HCT116 (cell line): Measurements from ENCODE around the gene TDRD7. TPM values are rescaled to one million over a fixed set of nuclear protein-coding genes. Genes with fewer than 3 reads are reported as not detected.

Experiments used
- ATAC-seq: fragments of 200-7000 bp; cut with Tn5 transposase; 2 replicates; pipeline ENCODE4 v1.9.1; 2020; ENCODE audit warnings: mild to moderate bottlenecking, moderate library complexity
- BruUV-seq: library from RNA; stranded (reverse); fragments of 400-500 nt; replicated peaks from 2 replicates; lab custom pipeline; 2021; lab: Mats Ljungman, UMichigan
- CTCF ChIA-PET: fragments of 300-600 bp; sonication (Branson Sonifier 250); formaldehyde crosslinking; loops from one replicate; lab custom pipeline; 2021; ENCODE audit warnings: antibody characterized with exemption; lab: Charles Lee
- POLR2A ChIA-PET: fragments of 300-600, 350-600 bp; sonication (Branson Sonifier 250); formaldehyde crosslinking; loops from one replicate; lab custom pipeline; 2021; ENCODE audit warnings: antibody characterized with exemption; lab: Charles Lee
- RAD21 ChIA-PET, 2 experiments: fragments of 300-600 bp; sonication (Branson Sonifier 250); formaldehyde crosslinking; loops; one replicate each; lab custom pipeline; 2023; ENCODE audit warnings: low total read pairs in 2 of 2; ENCODE audit not compliant: uncharacterized antibody in 2 of 2, unreplicated experiment in 2 of 2, low non-redundant PET in 1 of 2; lab: Charles Lee
- DNase-seq: peaks from one replicate; pipeline ENCODE4 v3.0.0-alpha.2; 2010; ENCODE audit warnings: low read depth, low spot score
- H2AFZ ChIP-seq: fragments of 200-600 bp; shearing (Covaris generic), sonication (generic); 2 replicates; pipeline ENCODE4 v1.6.1; 2017; ENCODE audit warnings: low read depth, mixed run types, mixed read lengths, antibody characterized with exemption, low read length; ENCODE audit not compliant: poor library complexity, severe bottlenecking
- H3K27ac ChIP-seq: 2 replicates; pipeline ENCODE4 v1.5.1; 2012; ENCODE audit warnings: low read depth, low read length
- H3K27me3 ChIP-seq: fragments of 200-600 bp; sonication (generic); 2 replicates; pipeline ENCODE4 v1.6.1; 2016; ENCODE audit warnings: mixed run types, low read length, mixed read lengths; ENCODE audit not compliant: insufficient read depth
- H3K36me3 ChIP-seq, 2 experiments: fragments of 200-500 bp in 1 of 2; fragments of 200-600 bp in 1 of 2; sonication (Bioruptor generic) in 1 of 2; sonication (generic) in 1 of 2; 2 replicates each; pipeline versions ENCODE4 v1.5.1 to v1.6.1; 2014 to 2016; ENCODE audit warnings: low read length in 2 of 2, inconsistent platforms in 1 of 2, mixed read lengths in 1 of 2, mixed run types in 1 of 2; ENCODE audit not compliant: insufficient read depth in 2 of 2, control insufficient read depth in 1 of 2
- H3K4me1 ChIP-seq, 2 experiments: fragments of 200-600 bp in 1 of 2; sonication (generic) in 1 of 2; 2 replicates each; pipeline versions ENCODE4 v1.5.1 to v1.6.1; 2012 to 2017; ENCODE audit warnings: low read length in 2 of 2, inconsistent platforms in 1 of 2, mild to moderate bottlenecking in 1 of 2, mixed read lengths in 1 of 2, mixed run types in 1 of 2, moderate library complexity in 1 of 2; ENCODE audit not compliant: insufficient read depth in 2 of 2, control insufficient read depth in 1 of 2
- H3K4me2 ChIP-seq: fragments of 200-600 bp; sonication (generic); 2 replicates; pipeline ENCODE4 v1.6.1; 2017; ENCODE audit warnings: mixed run types, low read length, mixed read lengths
- H3K4me3 ChIP-seq, 2 experiments: fragments of 200-600 bp in 1 of 2; sonication (generic) in 1 of 2; replicated peaks in 1 of 2; 2 replicates each; pipeline ENCODE4 v1.5.1; 2011 to 2016; ENCODE audit warnings: low read length in 2 of 2, control low read depth in 1 of 2, low read depth in 1 of 2, mild to moderate bottlenecking in 1 of 2, mixed read lengths in 1 of 2, mixed run types in 1 of 2
- H3K79me2 ChIP-seq: fragments of 200-600 bp; sonication (generic); 2 replicates; pipeline ENCODE4 v1.6.1; 2017; ENCODE audit warnings: mild to moderate bottlenecking, mixed run types, low read length, moderate library complexity, mixed read lengths; ENCODE audit not compliant: insufficient read depth
- H3K9ac ChIP-seq: fragments of 200-600 bp; sonication (generic); 2 replicates; pipeline ENCODE4 v1.6.1; 2016; ENCODE audit warnings: low read length, mixed read lengths
- H3K9me2 ChIP-seq: fragments of 200-600 bp; sonication (generic), shearing (Covaris generic); 2 replicates; pipeline ENCODE4 v1.6.1; 2017; ENCODE audit warnings: mixed run types, mild to moderate bottlenecking, moderate library complexity; ENCODE audit not compliant: insufficient read depth
- H3K9me3 ChIP-seq, 2 experiments: fragments of 200-500 bp in 1 of 2; fragments of 200-600 bp in 1 of 2; sonication (Bioruptor generic) in 1 of 2; sonication (generic) in 1 of 2; 2 replicates each; pipeline ENCODE4 v1.6.1; 2014 to 2017; ENCODE audit warnings: low read length in 2 of 2, mixed read lengths in 2 of 2, inconsistent platforms in 1 of 2, low read depth in 1 of 2, mild to moderate bottlenecking in 1 of 2, mixed run types in 1 of 2, moderate library complexity in 1 of 2; ENCODE audit not compliant: control insufficient read depth in 1 of 2, insufficient read depth in 1 of 2
- H4K20me1 ChIP-seq: fragments of 200-600 bp; sonication (generic), shearing (Covaris generic); 2 replicates; pipeline ENCODE4 v1.6.1; 2017; ENCODE audit warnings: mixed run types, mild to moderate bottlenecking, moderate library complexity; ENCODE audit not compliant: insufficient read depth
- ATF3 ChIP-seq: IDR thresholded peaks from 2 replicates; pipeline ENCODE4 v1.6.1; 2012
- CBX3 ChIP-seq: IDR thresholded peaks from 2 replicates; pipeline ENCODE4 v1.6.1; 2012; ENCODE audit warnings: low read depth
- CEBPB ChIP-seq: IDR thresholded peaks from 2 replicates; pipeline ENCODE4 v1.6.1; 2012; ENCODE audit warnings: low read depth
- EGR1 ChIP-seq: IDR thresholded peaks from 2 replicates; pipeline ENCODE4 v1.6.1; 2012; ENCODE audit warnings: low read depth
- ELF1 ChIP-seq: IDR thresholded peaks from 2 replicates; pipeline ENCODE4 v1.6.1; 2012; ENCODE audit warnings: low read depth, borderline replicate concordance
- EZH2phosphoT487 ChIP-seq: fragments of 200-600 bp; IDR thresholded peaks from 2 replicates; pipeline ENCODE4 v1.6.1; 2018; ENCODE audit warnings: antibody characterized with exemption, borderline replicate concordance
- FOSL1 ChIP-seq: IDR thresholded peaks from 2 replicates; pipeline ENCODE4 v1.6.1; 2012; ENCODE audit warnings: low read depth
- JUND ChIP-seq: IDR thresholded peaks from 2 replicates; pipeline ENCODE4 v1.6.1; 2012
- SRF ChIP-seq: IDR thresholded peaks from 2 replicates; pipeline ENCODE4 v1.6.1; 2012; ENCODE audit warnings: low read depth
- TCF7L2 ChIP-seq: IDR thresholded peaks from 2 replicates; pipeline ENCODE4 v1.7.0; 2011; ENCODE audit warnings: borderline replicate concordance, inconsistent platforms; ENCODE audit not compliant: insufficient read depth, insufficient read length; ENCODE audit errors: extremely low read depth
- YY1 ChIP-seq: IDR thresholded peaks from 2 replicates; pipeline ENCODE4 v1.6.1; 2011; ENCODE audit warnings: low read length, low read depth, moderate library complexity, mild to moderate bottlenecking; ENCODE audit not compliant: insufficient replicate concordance; ENCODE audit errors: extremely low read depth
- ZBTB33 ChIP-seq: IDR thresholded peaks from 2 replicates; pipeline ENCODE4 v1.6.1; 2011; ENCODE audit warnings: mild to moderate bottlenecking, low read length, moderate library complexity; ENCODE audit not compliant: insufficient replicate concordance; ENCODE audit errors: extremely low read depth
- ZFX ChIP-seq: fragments of 450-650 bp; IDR thresholded peaks from 2 replicates; pipeline ENCODE4 v1.6.1; 2017
- ZNF274 ChIP-seq: fragments of 200-500 bp; sonication (Bioruptor generic); IDR thresholded peaks from 2 replicates; pipeline ENCODE4 v1.6.1; 2014; ENCODE audit warnings: mild to moderate bottlenecking, low read depth, low read length, inconsistent platforms
- intact Hi-C: fragments of 100-400 bp; cut with micrococcal nuclease; formaldehyde crosslinking; loops from 2 replicates; pipeline ENCODE4 v1.10.0; 2022
- total RNA-seq: library from RNA; stranded (reverse); gene quantifications from one replicate; pipeline ENCODE4 v1.2.1, GENCODE V29; 2021; ENCODE audit not compliant: unreplicated experiment

The TDRD7 gene
- total RNA-seq, 1 experiment from 2014 or later = 8.0 TPM

GRCh38 chr9:97364769-97365490 is 47.0 kb upstream of the TDRD7 start:
- ChIA-PET POLR2A (no interaction called here), CTCF (no interaction called here), RAD21 (no interaction called here)
- intact Hi-C loops = no loop called here
- BruUV-seq = no TSS peak
- no peaks in the 10 kb centered on the region; a peak in 1 of 4 replicates for H3K36me3 ChIP-seq
- H3K27ac ChIP-seq = no peak overlapping the region
- no peaks in the 10 kb centered on the region for H3K9me3 ChIP-seq
- H3K27me3 ChIP-seq = no peaks in the 10 kb centered on the region
- no peaks in the 10 kb centered on the region for H3K9me2 ChIP-seq
- ATAC-seq = no peak
- no peak for TF ChIP-seq YY1
- no peak for TF ChIP-seq ATF3
- no peak for TF ChIP-seq SRF
- no peak for TF ChIP-seq FOSL1
- no peak for TF ChIP-seq ELF1
- no peak for TF ChIP-seq ZNF274
- no peak for TF ChIP-seq ZFX
- no peak for TF ChIP-seq JUND
- TF ChIP-seq ZBTB33 = no peak
- no peak for TF ChIP-seq EGR1
- no peak for TF ChIP-seq CBX3
- no peak for TF ChIP-seq TCF7L2
- no peak for TF ChIP-seq EZH2phosphoT487
- no peak for TF ChIP-seq CEBPB
- H3K79me2 ChIP-seq = no peaks in the 10 kb centered on the region
- H2AFZ ChIP-seq = no peak overlapping the region
- H4K20me1 ChIP-seq = no peaks in the 10 kb centered on the region
- no peak for DNase-seq
- H3K4me3 ChIP-seq = no peak overlapping the region
- H3K9ac ChIP-seq = no peak overlapping the region
- no peaks in the 10 kb centered on the region for H3K4me1 ChIP-seq
- H3K4me2 ChIP-seq = no peak overlapping the region
